Measurements from ENCODE around the gene SLC16A3. TPM values are rescaled to one million over a fixed set of nuclear protein-coding genes. Genes with fewer than 3 reads are reported as not detected.

Gene SLC16A3
- total and polyA plus RNA-seq, 2 donors (not counting 3 experiments of a cell fraction or from before 2014, with no cell fraction given): 95.9 to 171 TPM

DNA sequence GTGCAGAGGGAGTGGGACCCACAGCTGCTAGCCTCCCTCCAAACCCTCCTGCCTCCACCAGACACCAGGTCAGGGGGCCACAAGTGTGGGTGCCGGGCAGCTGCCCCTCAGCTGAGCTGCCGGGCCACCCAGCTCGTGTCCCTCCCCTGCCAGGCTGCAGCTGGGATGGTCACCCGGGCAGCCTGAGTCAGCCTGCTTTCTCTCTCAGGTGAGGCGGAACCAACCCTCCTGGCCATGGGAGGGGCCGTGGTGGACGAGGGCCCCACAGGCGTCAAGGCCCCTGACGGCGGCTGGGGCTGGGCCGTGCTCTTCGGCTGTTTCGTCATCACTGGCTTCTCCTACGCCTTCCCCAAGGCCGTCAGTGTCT lies 6.9 kb downstream of the SLC16A3 start:
- Histone ChIP-seq H3K9me1 (replicated peaks; ENCODE audit: control insufficient read depth, extremely low read depth, insufficient read depth, low read length) (no peaks in the 10 kb centered on the region), H3K79me2 (ENCODE audit: control insufficient read depth, insufficient read depth, low read length) (peaks cover 64% of the 10 kb centered on the region), H3K36me3 (ENCODE audit: control insufficient read depth in 2 of 2, extremely low read depth in 1 of 2, insufficient read depth in 2 of 2, low read length in 2 of 2) (peaks cover 0 to 24% of the 10 kb centered on the region in 2 experiments), H4K20me1 (replicated peaks; ENCODE audit: control insufficient read depth, extremely low read depth, insufficient read depth, low read length) (no peaks in the 10 kb centered on the region), H3K4me2 (ENCODE audit: insufficient read depth, low read length) (no peak overlapping the region), H3K27ac (ENCODE audit: insufficient read depth, low read depth, low read length) (no peak overlapping the region), H3K4me3 (replicated peaks in 1 of 3; ENCODE audit: insufficient read depth in 1 of 3, low read depth in 1 of 3, low read length in 3 of 3) (no peak overlapping the region), H3K4me1 (ENCODE audit: control insufficient read depth, extremely low read depth, insufficient read depth, low read length) (peaks cover 17% of the 10 kb centered on the region), H2AFZ (ENCODE audit: low read depth, low read length) (no peak overlapping the region), H3K9me3 (replicated peaks; ENCODE audit: control insufficient read depth, insufficient read depth, low read length) (no peaks in the 10 kb centered on the region), H3K27me3 (ENCODE audit: control insufficient read depth in 2 of 2, insufficient read depth in 2 of 2, low read length in 2 of 2) (no peaks in the 10 kb centered on the region), H3K9ac (replicated peaks; ENCODE audit: extremely low read depth, insufficient read depth, low read length) (no peak overlapping the region)
- FAIRE-seq (no peak), DNase-seq (ENCODE audit: low read depth, low spot score) (no peak)
- dilution Hi-C loops (cut with MboI; ENCODE audit: extremely low pct_ligation_motif_present, low sequenced_read_pairs): no loop called here
- POLR2A ChIA-PET: interaction anchor here (0.8 kb wide), 1 partner anchor 62 kb away, joined by 3 read pairs; no protein-coding TSS in a partner anchor
- CTCF ChIA-PET: interaction anchor here (0.9 to 8.8 kb wide), 15 partner anchors 10 to 308 kb away, joined by 3 to 104 read pairs (median 4); partner anchors contain the start of genes CENPX, CSNK1D, DCXR and LRRC45
- TF ChIP-seq JUN (IDR thresholded peaks at IDR 0.05; ENCODE audit: borderline replicate concordance, insufficient read depth, insufficient read length, low read depth): no peak
- intact Hi-C loops (cut with micrococcal nuclease): loop anchor here (2.0 to 10.0 kb wide), 2 partner anchors 85 to 201 kb away; partner anchors contain the start of genes DCXR and RAC3
- no TSS peak for BruUV-seq (replicated peaks)

DNA sequence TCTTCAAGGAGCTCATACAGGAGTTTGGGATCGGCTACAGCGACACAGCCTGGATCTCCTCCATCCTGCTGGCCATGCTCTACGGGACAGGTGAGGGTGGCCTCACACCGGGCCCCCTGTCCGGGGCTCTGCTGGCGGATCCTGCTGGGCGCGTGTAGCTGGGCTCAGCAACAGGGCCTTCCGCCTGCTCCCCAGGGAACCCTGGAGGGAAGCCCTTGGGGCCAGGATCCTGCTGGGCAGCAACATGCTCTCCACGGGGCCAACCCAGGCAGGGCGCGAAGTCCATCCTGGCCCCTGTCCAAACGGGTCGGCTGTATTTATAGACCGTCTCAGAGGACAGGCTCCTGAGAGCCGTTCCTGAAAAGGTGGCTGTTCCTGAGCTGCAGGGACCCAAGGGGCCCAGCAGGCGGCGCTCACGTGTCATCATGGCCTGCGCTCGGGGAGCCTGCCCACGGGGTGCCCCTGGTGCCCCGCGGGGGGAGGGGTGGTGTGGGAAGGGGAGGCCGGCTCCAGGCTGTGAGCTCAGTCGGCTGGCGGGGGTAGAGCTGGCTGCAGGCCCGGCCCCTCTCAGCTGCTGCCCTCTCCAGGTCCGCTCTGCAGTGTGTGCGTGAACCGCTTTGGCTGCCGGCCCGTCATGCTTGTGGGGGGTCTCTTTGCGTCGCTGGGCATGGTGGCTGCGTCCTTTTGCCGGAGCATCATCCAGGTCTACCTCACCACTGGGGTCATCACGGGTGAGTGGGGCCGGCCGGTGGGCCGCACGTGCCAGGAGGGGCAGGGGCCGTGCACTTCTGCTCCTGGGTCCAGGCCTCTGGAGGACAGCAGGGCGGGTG lies 7.5 kb downstream of the SLC16A3 start:
- H3K27ac ChIP-seq (ENCODE audit: insufficient read depth, low read depth, low read length): no peak overlapping the region
- H3K4me1 ChIP-seq (ENCODE audit: control insufficient read depth, extremely low read depth, insufficient read depth, low read length): peaks cover 21% of the 10 kb centered on the region
- no peak overlapping the region for H3K9ac ChIP-seq (replicated peaks; ENCODE audit: extremely low read depth, insufficient read depth, low read length)
- DNase-seq (ENCODE audit: low read depth, low spot score) (peak; percentile 45), FAIRE-seq (peak; percentile 70)
- CTCF ChIA-PET: interaction anchor here (0.6 to 8.8 kb wide), 16 partner anchors 9 to 308 kb away, joined by 3 to 104 read pairs (median 4); partner anchors contain the start of genes CENPX, CSNK1D, DCXR and LRRC45
- intact Hi-C loops (cut with micrococcal nuclease) (loop anchor here (2.0 to 10.0 kb wide), 2 partner anchors 84 to 202 kb away; partner anchors contain the start of genes DCXR and RAC3), dilution Hi-C loops (cut with MboI; ENCODE audit: extremely low pct_ligation_motif_present, low sequenced_read_pairs) (no loop called here)
- H3K27me3 ChIP-seq (ENCODE audit: control insufficient read depth in 2 of 2, insufficient read depth in 2 of 2, low read length in 2 of 2): no peaks in the 10 kb centered on the region
- no peak overlapping the region for H2AFZ ChIP-seq (ENCODE audit: low read depth, low read length)
- no peak overlapping the region for H3K4me2 ChIP-seq (ENCODE audit: insufficient read depth, low read length)
- H3K4me3 ChIP-seq (replicated peaks in 1 of 3; ENCODE audit: insufficient read depth in 1 of 3, low read depth in 1 of 3, low read length in 3 of 3): no peak overlapping the region
- peaks cover 0 to 24% of the 10 kb centered on the region in 2 experiments for H3K36me3 ChIP-seq (ENCODE audit: control insufficient read depth in 2 of 2, extremely low read depth in 1 of 2, insufficient read depth in 2 of 2, low read length in 2 of 2)
- no peaks in the 10 kb centered on the region for H4K20me1 ChIP-seq (replicated peaks; ENCODE audit: control insufficient read depth, extremely low read depth, insufficient read depth, low read length)
- TF ChIP-seq, protein P1, sequence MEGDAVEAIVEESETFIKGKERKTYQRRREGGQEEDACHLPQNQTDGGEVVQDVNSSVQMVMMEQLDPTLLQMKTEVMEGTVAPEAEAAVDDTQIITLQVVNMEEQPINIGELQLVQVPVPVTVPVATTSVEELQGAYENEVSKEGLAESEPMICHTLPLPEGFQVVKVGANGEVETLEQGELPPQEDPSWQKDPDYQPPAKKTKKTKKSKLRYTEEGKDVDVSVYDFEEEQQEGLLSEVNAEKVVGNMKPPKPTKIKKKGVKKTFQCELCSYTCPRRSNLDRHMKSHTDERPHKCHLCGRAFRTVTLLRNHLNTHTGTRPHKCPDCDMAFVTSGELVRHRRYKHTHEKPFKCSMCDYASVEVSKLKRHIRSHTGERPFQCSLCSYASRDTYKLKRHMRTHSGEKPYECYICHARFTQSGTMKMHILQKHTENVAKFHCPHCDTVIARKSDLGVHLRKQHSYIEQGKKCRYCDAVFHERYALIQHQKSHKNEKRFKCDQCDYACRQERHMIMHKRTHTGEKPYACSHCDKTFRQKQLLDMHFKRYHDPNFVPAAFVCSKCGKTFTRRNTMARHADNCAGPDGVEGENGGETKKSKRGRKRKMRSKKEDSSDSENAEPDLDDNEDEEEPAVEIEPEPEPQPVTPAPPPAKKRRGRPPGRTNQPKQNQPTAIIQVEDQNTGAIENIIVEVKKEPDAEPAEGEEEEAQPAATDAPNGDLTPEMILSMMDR (IDR thresholded peaks at IDR 0.05; ENCODE audit: extremely low read depth in 1 of 2, insufficient read depth in 1 of 2, low read depth in 1 of 2, low read length in 2 of 2): peak; percentile 80 to 91
- TF ChIP-seq MYC (IDR thresholded peaks at IDR 0.05; ENCODE audit: low read depth, low read length) (no peak), POLR2AphosphoS5 (IDR thresholded peaks at IDR 0.05; ENCODE audit: insufficient read depth, low read depth, low read length) (peak; percentile 24)
- H3K9me3 ChIP-seq (replicated peaks; ENCODE audit: control insufficient read depth, insufficient read depth, low read length): no peaks in the 10 kb centered on the region
- H3K9me1 ChIP-seq (replicated peaks; ENCODE audit: control insufficient read depth, extremely low read depth, insufficient read depth, low read length): no peaks in the 10 kb centered on the region
- H3K79me2 ChIP-seq (ENCODE audit: control insufficient read depth, insufficient read depth, low read length): peaks cover 60% of the 10 kb centered on the region
- POLR2A ChIA-PET: interaction anchor here (0.8 kb wide), 1 partner anchor 61 kb away, joined by 3 read pairs; no protein-coding TSS in a partner anchor
- BruUV-seq (replicated peaks): no TSS peak
